Endodermal cell (in vitro differentiated cells): ENCODE data around the gene DDX43. TPM values are rescaled to one million over a fixed set of nuclear protein-coding genes. Genes with fewer than 3 reads are reported as not detected.

ENCODE experiments used
- DNase-seq: peaks from one replicate; pipeline ENCODE4 v3.0.0-alpha.2; 2017
- H3K27ac ChIP-seq: 2 replicates; pipeline ENCODE4 v1.5.1; 2013; ENCODE audit warnings: mild to moderate bottlenecking, low read depth, low read length, moderate library complexity
- H3K27me3 ChIP-seq: 2 replicates; pipeline ENCODE4 v1.6.1; 2013; ENCODE audit warnings: mild to moderate bottlenecking, low read length, moderate library complexity; ENCODE audit not compliant: insufficient read depth, control insufficient read depth, poor library complexity, severe bottlenecking
- H3K36me3 ChIP-seq: 2 replicates; pipeline ENCODE4 v1.7.0; 2013; ENCODE audit warnings: mild to moderate bottlenecking, low read length, moderate library complexity; ENCODE audit not compliant: control insufficient read depth, insufficient read depth
- H3K4me1 ChIP-seq: one replicate; pipeline ENCODE4 v1.7.0; 2013; ENCODE audit warnings: low read length; ENCODE audit not compliant: control insufficient read depth, insufficient read depth
- H3K4me3 ChIP-seq: 2 replicates; pipeline ENCODE4 v1.5.1; 2013; ENCODE audit warnings: mild to moderate bottlenecking, low read length, moderate library complexity
- H3K9ac ChIP-seq: 2 replicates; pipeline ENCODE4 v1.6.1; 2013; ENCODE audit warnings: mild to moderate bottlenecking, low read length, moderate library complexity; ENCODE audit not compliant: poor library complexity, severe bottlenecking; ENCODE audit errors: extremely low read depth
- H3K9me3 ChIP-seq: 2 replicates; pipeline ENCODE4 v1.6.1; 2013; ENCODE audit warnings: mild to moderate bottlenecking, low read length, moderate library complexity; ENCODE audit not compliant: control insufficient read depth
- H3K27ac Mint-ChIP-seq: 2 replicates; pipeline ENCODE4 v1.8.0; 2020; ENCODE audit warnings: mixed read lengths
- H3K27me3 Mint-ChIP-seq: 2 replicates; pipeline ENCODE4 v1.8.0; 2021; ENCODE audit warnings: mild to moderate bottlenecking, mixed read lengths; ENCODE audit not compliant: insufficient read depth
- H3K36me3 Mint-ChIP-seq: 2 replicates; pipeline ENCODE4 v1.8.0; 2020; ENCODE audit warnings: low read depth, mixed read lengths
- H3K4me1 Mint-ChIP-seq: 2 replicates; pipeline ENCODE4 v1.8.0; 2020; ENCODE audit warnings: mixed read lengths
- H3K4me3 Mint-ChIP-seq: 2 replicates; pipeline ENCODE4 v1.8.0; 2020; ENCODE audit warnings: mild to moderate bottlenecking, moderate library complexity, mixed read lengths
- H3K9me3 Mint-ChIP-seq: 2 replicates; pipeline ENCODE4 v1.8.0; 2020; ENCODE audit warnings: mild to moderate bottlenecking, mixed read lengths
- WGBS, 2 experiments: methylation state at CpG; one replicate each; pipeline versions ENCODE4 v1.1.5 to v1.1.7; 2013; ENCODE audit warnings: missing lambda C conversion rate in 2 of 2, mixed read lengths in 1 of 2; ENCODE audit not compliant: insufficient coverage in 1 of 2, insufficient read length in 1 of 2; 5-methylcytosine and 5-hydroxymethylcytosine counted together
- total RNA-seq, 2 donors: library from RNA; stranded (reverse); fragmentation: NEBNext Ultra II Directional in 1 of 2; extraction: Animal tissue kit (Norgen Biotek cat#: 25700) in 1 of 2; gene quantifications; 2 replicates in 1 of 2; 3 replicates in 1 of 2; pipeline ENCODE4 v1.2.1, GENCODE V29; 2021
- TF ChIP-seq, protein P1 (sequence below): fragments of 200-600 bp; sonication (generic); conservative IDR thresholded peaks from 2 replicates; pipeline ENCODE4 v1.5.0; 2021; ENCODE audit warnings: antibody characterized with exemption, mild to moderate bottlenecking

Gene DDX43
- total RNA-seq, 2 donors from 2014 or later, result not detected

DNA sequence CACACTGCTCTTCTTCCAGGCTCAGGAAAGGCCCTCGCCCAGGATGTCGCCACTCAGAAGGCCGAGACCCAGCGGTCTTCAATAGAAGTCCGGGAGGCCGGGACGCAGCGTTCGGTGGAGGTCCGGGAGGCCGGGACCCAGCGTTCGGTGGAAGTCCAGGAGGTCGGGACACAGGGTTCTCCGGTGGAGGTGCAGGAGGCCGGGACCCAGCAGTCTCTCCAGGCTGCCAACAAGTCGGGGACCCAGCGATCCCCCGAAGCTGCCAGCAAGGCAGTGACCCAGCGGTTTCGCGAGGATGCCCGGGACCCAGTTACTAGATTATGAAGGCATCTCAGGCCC, 31.1 kb upstream of the DDX43 start:
- Mint-ChIP-seq H3K4me3 (no peak overlapping the region), H3K27ac (no peak overlapping the region), H3K27me3 (no peaks in the 10 kb centered on the region), H3K36me3 (no peaks in the 10 kb centered on the region), H3K9me3 (no peaks in the 10 kb centered on the region), H3K4me1 (peaks cover 7% of the 10 kb centered on the region)
- WGBS, 2 experiments, result 96 to 100% methylated on average over 13 to 23 of the region's 23 CpGs
- Histone ChIP-seq H3K27ac (no peak overlapping the region), H3K27me3 (no peaks in the 10 kb centered on the region), H3K4me1 (no peaks in the 10 kb centered on the region), H3K9me3 (no peaks in the 10 kb centered on the region), H3K36me3 (no peaks in the 10 kb centered on the region), H3K4me3 (no peak overlapping the region), H3K9ac (no peak overlapping the region)
- DNase-seq, result no peak
- TF ChIP-seq, protein P1, sequence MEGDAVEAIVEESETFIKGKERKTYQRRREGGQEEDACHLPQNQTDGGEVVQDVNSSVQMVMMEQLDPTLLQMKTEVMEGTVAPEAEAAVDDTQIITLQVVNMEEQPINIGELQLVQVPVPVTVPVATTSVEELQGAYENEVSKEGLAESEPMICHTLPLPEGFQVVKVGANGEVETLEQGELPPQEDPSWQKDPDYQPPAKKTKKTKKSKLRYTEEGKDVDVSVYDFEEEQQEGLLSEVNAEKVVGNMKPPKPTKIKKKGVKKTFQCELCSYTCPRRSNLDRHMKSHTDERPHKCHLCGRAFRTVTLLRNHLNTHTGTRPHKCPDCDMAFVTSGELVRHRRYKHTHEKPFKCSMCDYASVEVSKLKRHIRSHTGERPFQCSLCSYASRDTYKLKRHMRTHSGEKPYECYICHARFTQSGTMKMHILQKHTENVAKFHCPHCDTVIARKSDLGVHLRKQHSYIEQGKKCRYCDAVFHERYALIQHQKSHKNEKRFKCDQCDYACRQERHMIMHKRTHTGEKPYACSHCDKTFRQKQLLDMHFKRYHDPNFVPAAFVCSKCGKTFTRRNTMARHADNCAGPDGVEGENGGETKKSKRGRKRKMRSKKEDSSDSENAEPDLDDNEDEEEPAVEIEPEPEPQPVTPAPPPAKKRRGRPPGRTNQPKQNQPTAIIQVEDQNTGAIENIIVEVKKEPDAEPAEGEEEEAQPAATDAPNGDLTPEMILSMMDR, result no peak

DNA sequence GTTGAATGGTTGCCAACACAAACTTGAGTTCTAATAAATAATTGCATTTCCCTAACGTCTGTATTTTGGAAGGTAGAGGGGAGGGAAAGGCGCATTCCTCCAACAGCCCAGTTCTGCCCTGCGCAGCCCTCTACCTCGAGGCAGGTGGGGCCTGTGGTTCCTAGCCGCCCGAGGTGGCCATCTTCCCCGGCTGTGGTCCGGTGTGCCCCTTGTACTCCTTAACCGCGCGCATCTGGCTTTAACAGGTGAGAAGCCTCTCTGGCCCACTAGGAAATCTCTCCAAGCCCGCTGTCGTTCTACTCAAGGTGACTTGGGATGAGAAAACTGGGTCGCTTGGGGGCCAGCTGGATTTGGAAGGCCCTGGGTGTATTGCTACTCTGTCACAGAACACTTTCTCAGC, 30.5 kb upstream of the DDX43 start:
- no peak overlapping the region for H3K27ac ChIP-seq
- DNase-seq, result no peak
- Mint-ChIP-seq H3K27me3 (no peaks in the 10 kb centered on the region), H3K4me1 (peaks cover 8% of the 10 kb centered on the region), H3K36me3 (no peaks in the 10 kb centered on the region), H3K4me3 (no peak overlapping the region), H3K27ac (no peak overlapping the region), H3K9me3 (no peaks in the 10 kb centered on the region)
- H3K9me3 ChIP-seq, result no peaks in the 10 kb centered on the region
- H3K4me3 ChIP-seq, result no peak overlapping the region
- no peak overlapping the region for H3K9ac ChIP-seq
- TF ChIP-seq, protein P1, result no peak
- H3K36me3 ChIP-seq, result no peaks in the 10 kb centered on the region
- no peaks in the 10 kb centered on the region for H3K4me1 ChIP-seq
- 92 to 97% methylated on average over 9 to 14 of the region's 14 CpGs for WGBS, 2 experiments
- H3K27me3 ChIP-seq, result no peaks in the 10 kb centered on the region

DNA sequence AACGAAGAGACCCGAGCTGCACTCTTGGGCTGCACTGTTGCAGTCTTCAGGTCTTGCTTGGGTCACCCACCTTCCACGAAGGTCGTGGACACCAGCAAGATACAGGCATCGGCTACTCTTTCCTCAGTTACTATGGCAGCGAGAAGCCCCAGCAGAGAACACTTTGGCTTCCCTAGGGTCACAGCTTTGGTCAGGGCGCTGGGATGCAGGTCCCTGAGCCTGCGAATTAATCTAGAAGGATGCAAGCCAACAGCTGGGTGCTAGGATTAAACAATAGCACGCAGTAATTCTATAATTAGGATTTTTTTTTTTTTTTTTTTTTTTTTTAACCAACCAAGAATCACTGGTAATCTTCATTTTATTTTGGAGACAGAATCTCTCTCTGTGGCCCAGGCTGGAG, 30.1 kb upstream of the DDX43 start:
- no peaks in the 10 kb centered on the region for H3K36me3 Mint-ChIP-seq
- H3K27ac Mint-ChIP-seq, result no peak overlapping the region
- H3K9ac ChIP-seq, result no peak overlapping the region
- H3K36me3 ChIP-seq, result no peaks in the 10 kb centered on the region
- no peak overlapping the region for H3K27ac ChIP-seq
- WGBS, 2 experiments, result 92 to 96% methylated on average over 8 to 9 of the region's 9 CpGs
- TF ChIP-seq, protein P1, result no peak
- H3K4me3 ChIP-seq, result no peak overlapping the region
- peaks cover 8% of the 10 kb centered on the region for H3K4me1 Mint-ChIP-seq
- H3K4me1 ChIP-seq, result no peaks in the 10 kb centered on the region
- no peaks in the 10 kb centered on the region for H3K27me3 Mint-ChIP-seq
- H3K9me3 Mint-ChIP-seq, result no peaks in the 10 kb centered on the region
- no peaks in the 10 kb centered on the region for H3K9me3 ChIP-seq
- no peaks in the 10 kb centered on the region for H3K27me3 ChIP-seq
- no peak overlapping the region for H3K4me3 Mint-ChIP-seq
- no peak for DNase-seq
